Heart left ventricle (tissue), 13 donors: Measurements from ENCODE around the gene PANX3.

Source experiments
- POLR2A ChIP-seq, 2 donors: fragments of 450-650 bp; IDR thresholded peaks; one replicate each; pipeline ENCODE4 v1.6.1; 2017; ENCODE audit warnings: antibody characterized with exemption in 2 of 2, mild to moderate bottlenecking in 2 of 2, moderate library complexity in 2 of 2
- TF ChIP-seq, protein P1 (sequence below), 12 donors: fragments of 200-600 bp; sonication (generic) in 4 of 12; IDR thresholded peaks; one replicate each; pipeline versions ENCODE4 v1.5.0 to v1.8.0; 2018 to 2022; ENCODE audit warnings: antibody characterized with exemption in 12 of 12, mild to moderate bottlenecking in 5 of 12
- donor health status: ischemic (EF 13 %, LVEDD 7.1; RV severe dilation, severe dysfunction).
- donor health status: DM: no; HTN: yes; CAD: no.
- donor health status: DM: no; HTN: no; CAD: no.
- donor health status: ischemic (EF 25% LVEDD 6.9; RV normal size, moderate dysfunction).
- donor health status: ischemic (EF 25% LVEDD 5.7; RV mildly dilated, moderate dysfunction).
- donor health status: ischemic (EF 35%, LVEDD 5.7; RV mildly dilated, moderate dysfunction).
- donor health status: nonischemic (EF 11% LVEDD 7.7; RV severe dilation, severe dysfunction).
- donor health status: DM: yes; HTN: yes; CAD: no.
- donor health status: PGD.
- donor health status: ischemic (EF 29% LVEDD 5.4; RV normal size, mild dysfunction).
- donor health status: nonischemic (EF 23%, LVEDD 6.1; RV moderate dilation, normal function).

DNA sequence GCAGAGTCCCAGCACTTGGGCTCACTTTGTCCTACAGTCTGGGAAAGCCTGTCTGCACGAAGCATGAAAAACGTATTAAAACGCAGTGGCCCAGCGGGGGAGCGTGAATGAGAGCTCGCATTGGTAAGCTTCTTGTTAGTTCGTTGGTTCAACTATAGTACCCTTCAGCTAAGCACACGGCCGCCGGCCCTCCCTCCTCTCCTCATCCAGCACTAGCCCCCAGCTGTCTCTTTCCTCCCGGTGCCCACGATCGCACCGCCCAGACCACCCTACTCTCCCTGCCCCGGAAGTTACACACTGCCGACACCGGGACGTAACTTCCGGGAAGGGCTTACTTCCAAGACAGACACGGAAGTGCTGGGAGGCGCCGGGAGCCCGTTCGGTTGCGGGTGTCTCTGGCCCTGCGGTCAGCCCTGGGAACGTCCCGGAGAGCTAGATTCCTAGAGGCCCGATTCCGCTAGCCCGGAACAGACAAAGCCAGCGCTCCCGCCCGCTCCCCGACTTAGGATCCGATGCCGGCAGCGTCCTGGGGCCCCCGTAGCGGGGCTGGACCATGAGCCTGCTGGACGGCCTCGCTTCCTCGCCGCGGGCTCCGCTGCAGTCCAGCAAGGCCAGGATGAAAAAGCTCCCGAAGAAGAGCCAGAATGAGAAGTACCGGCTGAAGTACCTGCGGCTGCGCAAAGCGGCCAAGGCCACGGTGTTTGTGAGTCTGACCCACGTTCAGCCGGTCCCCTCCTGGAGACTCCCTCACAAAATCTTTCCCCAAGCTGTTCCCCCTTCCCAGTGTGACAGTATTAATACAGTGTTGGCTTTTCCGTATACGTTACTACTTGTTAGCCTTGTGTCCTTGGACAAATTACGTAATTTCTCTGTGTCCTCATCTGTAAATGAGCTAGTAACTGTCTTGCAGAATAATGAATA is 11.6 kb downstream of the PANX3 start, which contains the start of gene TBRG1:
- TF ChIP-seq, protein P1, sequence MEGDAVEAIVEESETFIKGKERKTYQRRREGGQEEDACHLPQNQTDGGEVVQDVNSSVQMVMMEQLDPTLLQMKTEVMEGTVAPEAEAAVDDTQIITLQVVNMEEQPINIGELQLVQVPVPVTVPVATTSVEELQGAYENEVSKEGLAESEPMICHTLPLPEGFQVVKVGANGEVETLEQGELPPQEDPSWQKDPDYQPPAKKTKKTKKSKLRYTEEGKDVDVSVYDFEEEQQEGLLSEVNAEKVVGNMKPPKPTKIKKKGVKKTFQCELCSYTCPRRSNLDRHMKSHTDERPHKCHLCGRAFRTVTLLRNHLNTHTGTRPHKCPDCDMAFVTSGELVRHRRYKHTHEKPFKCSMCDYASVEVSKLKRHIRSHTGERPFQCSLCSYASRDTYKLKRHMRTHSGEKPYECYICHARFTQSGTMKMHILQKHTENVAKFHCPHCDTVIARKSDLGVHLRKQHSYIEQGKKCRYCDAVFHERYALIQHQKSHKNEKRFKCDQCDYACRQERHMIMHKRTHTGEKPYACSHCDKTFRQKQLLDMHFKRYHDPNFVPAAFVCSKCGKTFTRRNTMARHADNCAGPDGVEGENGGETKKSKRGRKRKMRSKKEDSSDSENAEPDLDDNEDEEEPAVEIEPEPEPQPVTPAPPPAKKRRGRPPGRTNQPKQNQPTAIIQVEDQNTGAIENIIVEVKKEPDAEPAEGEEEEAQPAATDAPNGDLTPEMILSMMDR (IDR thresholded peaks at IDR 0.05) = no peak
- peak; percentile 72 to 93 for TF ChIP-seq POLR2A (IDR thresholded peaks at IDR 0.05)
